Right lobe of liver (tissue), 6 donors: ENCODE measurements around the gene MYO16. TPM values are rescaled to one million over a fixed set of nuclear protein-coding genes. Genes with fewer than 3 reads are reported as not detected.

ENCODE experiments used
- ATAC-seq, 4 donors: fragments of 200-7000 bp; cut with Tn5 transposase; one replicate each; pipeline ENCODE4 v1.9.1; 2020; ENCODE audit warnings: mild to moderate bottlenecking in 4 of 4, moderate library complexity in 4 of 4
- DNase-seq, 3 donors: peaks; one replicate each; pipeline ENCODE4 v3.0.0-alpha.2; 2020
- H3K27ac ChIP-seq, 3 donors: fragments of 200-600 bp; one replicate each; pipeline ENCODE4 v1.8.0; 2022
- H3K27me3 ChIP-seq, 2 donors: fragments of 200-600 bp; one replicate each; pipeline ENCODE4 v1.8.0; 2022
- H3K36me3 ChIP-seq, 4 donors: fragments of 200-600 bp; sonication (generic) in 1 of 4; one replicate each; pipeline versions ENCODE4 v1.5.1 to v1.8.0; 2017 to 2022; ENCODE audit warnings: control low read depth in 1 of 4
- H3K4me1 ChIP-seq, 4 donors: fragments of 200-600 bp; sonication (generic) in 1 of 4; one replicate each; pipeline versions ENCODE4 v1.5.1 to v1.8.0; 2017 to 2022; ENCODE audit warnings: control low read depth in 1 of 4
- H3K4me3 ChIP-seq, 3 donors: fragments of 200-600 bp; one replicate each; pipeline ENCODE4 v1.8.0; 2022
- H3K9me3 ChIP-seq, 4 donors: fragments of 200-600 bp; sonication (generic) in 1 of 4; one replicate each; pipeline versions ENCODE4 v1.5.1 to v1.8.0; 2017 to 2022; ENCODE audit warnings: control low read depth in 1 of 4
- CTCF ChIP-seq, 4 donors: fragments of 200-600 bp in 3 of 4; fragments of 450-650 bp in 1 of 4; IDR thresholded peaks; one replicate each; pipeline versions ENCODE4 v1.5.1 to v1.8.0; 2016 to 2022; ENCODE audit warnings: antibody characterized with exemption in 4 of 4, mild to moderate bottlenecking in 2 of 4
- POLR2A ChIP-seq: fragments of 450-650 bp; IDR thresholded peaks from one replicate; pipeline ENCODE4 v1.6.1; 2017; ENCODE audit warnings: antibody characterized with exemption, mild to moderate bottlenecking
- WGBS: methylation state at CpG from one replicate; pipeline ENCODE4 v1.1.6; 2018; ENCODE audit warnings: low coverage, low lambda C conversion rate; ENCODE audit not compliant: insufficient coverage; ENCODE audit errors: missing lambda C conversion rate; 5-methylcytosine and 5-hydroxymethylcytosine counted together
- intact Hi-C, 2 donors: fragments of 100-400 bp; cut with DNase I; formaldehyde crosslinking; loops; one replicate each; pipeline versions ENCODE4 v1.11.2 to v1.14.1; 2022
- total RNA-seq, 6 experiments: library from RNA; depleted of rRNA in 2 of 6; stranded (reverse); fragments of >200 nt in 2 of 6; fragmentation: NEBNext Ultra II Directional in 3 of 6; extraction: Animal tissue kit (Norgen Biotek cat#: 25700) in 3 of 6; gene quantifications; one replicate each; pipeline versions ENCODE4 v1.1.0 to v1.2.4, GENCODE V29; 2016 to 2023
- donor health status: DM: no; HTN: yes; CAD: no.
- donor health status: DM: no; HTN: no; CAD: no.
- donor health status: DM: no; HTN: no; CAD: no.
- donor health status: DM: no; HTN: yes; CAD: no.
- donor health status: DM: no; HTN: yes; CAD: no.

The MYO16 gene
- total RNA-seq, 6 experiments from 2014 or later: 0.43 to 2.7 (median 0.93) TPM

- DNase-seq (no peak), ATAC-seq (no peak)
- no peaks in the 10 kb centered on the region for H3K9me3 ChIP-seq
- intact Hi-C loops: no loop called here
- H3K36me3 ChIP-seq: no peaks in the 10 kb centered on the region
- H3K4me1 ChIP-seq: no peaks in the 10 kb centered on the region
- H3K27me3 ChIP-seq: no peaks in the 10 kb centered on the region
- no peak overlapping the region for H3K27ac ChIP-seq
- no peak overlapping the region for H3K4me3 ChIP-seq
- TF ChIP-seq POLR2A: no peak
- TF ChIP-seq CTCF (IDR thresholded peaks at IDR 0.05): no peak
These were observed 72.8 kb downstream of the MYO16 start for GRCh38 chr13:108702171-108702570.

DNA sequence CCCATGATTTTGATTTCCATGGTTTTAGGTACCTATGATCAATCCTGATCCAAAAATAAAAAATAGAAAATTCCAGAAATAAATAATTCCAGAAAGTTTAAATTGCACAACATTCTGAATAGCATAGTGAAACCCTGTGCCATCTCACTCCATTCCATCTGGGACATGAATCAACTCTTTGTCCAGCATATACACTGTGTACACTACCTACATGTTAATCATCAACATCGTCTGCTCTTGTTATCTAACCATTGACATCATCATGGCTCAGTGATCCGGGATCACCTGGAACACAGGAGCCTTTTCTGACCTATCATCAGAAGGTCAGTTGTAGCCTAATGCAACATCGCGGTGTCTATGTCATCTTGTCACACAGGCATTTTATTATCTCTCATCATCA lies 75.6 kb downstream of the MYO16 start:
- ATAC-seq (peak in 2 of 4 donors; percentile 22 to 99), DNase-seq (no peak)
- intact Hi-C loops: no loop called here
- H3K27me3 ChIP-seq: no peaks in the 10 kb centered on the region
- WGBS: 64% methylated on average over 4 of the region's 4 CpGs
- H3K27ac ChIP-seq: no peak overlapping the region
- H3K4me1 ChIP-seq: no peaks in the 10 kb centered on the region
- H3K9me3 ChIP-seq: no peaks in the 10 kb centered on the region
- TF ChIP-seq POLR2A (no peak), CTCF (IDR thresholded peaks at IDR 0.05) (no peak)
- no peak overlapping the region for H3K4me3 ChIP-seq
- no peaks in the 10 kb centered on the region for H3K36me3 ChIP-seq

- no peak for TF ChIP-seq CTCF (IDR thresholded peaks at IDR 0.05)
- TF ChIP-seq POLR2A: no peak
- DNase-seq (no peak), ATAC-seq (no peak)
- H3K36me3 ChIP-seq: no peaks in the 10 kb centered on the region
- no peaks in the 10 kb centered on the region for H3K27me3 ChIP-seq
- H3K4me3 ChIP-seq: no peak overlapping the region
- no peak overlapping the region for H3K27ac ChIP-seq
- no peaks in the 10 kb centered on the region for H3K9me3 ChIP-seq
- WGBS: 44% methylated on average over 1 of the region's 1 CpG
- intact Hi-C loops: no loop called here
- H3K4me1 ChIP-seq: no peaks in the 10 kb centered on the region
These were observed 78.2 kb downstream of the MYO16 start for GRCh38 chr13:108707584-108707983.

- Histone ChIP-seq H3K27ac (no peak overlapping the region), H3K27me3 (no peaks in the 10 kb centered on the region), H3K4me3 (no peak overlapping the region), H3K36me3 (no peaks in the 10 kb centered on the region), H3K9me3 (no peaks in the 10 kb centered on the region), H3K4me1 (no peaks in the 10 kb centered on the region)
- DNase-seq (no peak), ATAC-seq (no peak)
- intact Hi-C loops: no loop called here
- 67% methylated on average over 8 of the region's 8 CpGs for WGBS
- TF ChIP-seq CTCF (IDR thresholded peaks at IDR 0.05) (no peak), POLR2A (no peak)
These were observed 79.5 kb downstream of the MYO16 start for GRCh38 chr13:108708921-108709320.

- no peak overlapping the region for H3K4me3 ChIP-seq
- no peaks in the 10 kb centered on the region for H3K9me3 ChIP-seq
- no peaks in the 10 kb centered on the region for H3K36me3 ChIP-seq
- H3K4me1 ChIP-seq: no peaks in the 10 kb centered on the region
- intact Hi-C loops: no loop called here
- no peak for TF ChIP-seq POLR2A
- no peak for TF ChIP-seq CTCF (IDR thresholded peaks at IDR 0.05)
- no peak overlapping the region for H3K27ac ChIP-seq
- H3K27me3 ChIP-seq: no peaks in the 10 kb centered on the region
- ATAC-seq: no peak
- no peak for DNase-seq
- 57% methylated on average over 4 of the region's 6 CpGs for WGBS
These were observed 82.0 kb downstream of the MYO16 start for GRCh38 chr13:108711386-108711785.
